Lung (tissue), 12 donors: Measurements from ENCODE around the gene NEUROD4. TPM values are rescaled to one million over a fixed set of nuclear protein-coding genes. Genes with fewer than 3 reads are reported as not detected.

Experiments
- ATAC-seq: fragments of 200-7000 bp; cut with Tn5 transposase; one replicate; pipeline ENCODE4 v1.9.1; 2020; ENCODE audit warnings: moderate number of reproducible peaks; ENCODE audit not compliant: insufficient read depth, low FRiP score
- DNase-seq, 3 donors: peaks; one replicate each; pipeline ENCODE4 v3.0.0-alpha.2; 2013 to 2017
- H3K27ac ChIP-seq, 2 donors: one replicate each; pipeline ENCODE4 v1.5.1; 2013; ENCODE audit warnings: mild to moderate bottlenecking in 2 of 2, moderate library complexity in 2 of 2, control low read depth in 1 of 2, inconsistent platforms in 1 of 2, low read depth in 1 of 2, low read length in 1 of 2
- H3K27me3 ChIP-seq, 3 donors: one replicate each; pipeline ENCODE4 v1.5.1; 2013; ENCODE audit warnings: low read length in 2 of 3; ENCODE audit not compliant: control insufficient read depth in 3 of 3, insufficient read depth in 3 of 3
- H3K36me3 ChIP-seq, 4 donors: one replicate each; pipeline ENCODE4 v1.5.1; 2013; ENCODE audit warnings: low read length in 4 of 4, mild to moderate bottlenecking in 1 of 4, moderate library complexity in 1 of 4; ENCODE audit not compliant: control insufficient read depth in 4 of 4, insufficient read depth in 4 of 4
- H3K4me1 ChIP-seq, 5 donors: one replicate each; pipeline ENCODE4 v1.5.1; 2013; ENCODE audit warnings: low read length in 5 of 5, mild to moderate bottlenecking in 2 of 5, moderate library complexity in 1 of 5; ENCODE audit not compliant: control insufficient read depth in 5 of 5, insufficient read depth in 5 of 5
- H3K4me3 ChIP-seq: one replicate; pipeline ENCODE4 v1.5.1; 2013; ENCODE audit warnings: mild to moderate bottlenecking, control low read depth, moderate library complexity
- H3K9ac ChIP-seq, 2 donors: one replicate each; pipeline ENCODE4 v1.5.1; 2013; ENCODE audit warnings: low read length in 2 of 2, control low read depth in 1 of 2; ENCODE audit not compliant: insufficient read depth in 1 of 2
- H3K9me3 ChIP-seq, 4 donors: one replicate each; pipeline ENCODE4 v1.5.1; 2013; ENCODE audit warnings: low read length in 3 of 4, mild to moderate bottlenecking in 1 of 4, moderate library complexity in 1 of 4; ENCODE audit not compliant: control insufficient read depth in 4 of 4, insufficient read depth in 3 of 4
- WGBS, 2 donors: extraction: QIAGEN DNeasy Blood & Tissue Kit; methylation state at CpG; one replicate each; pipeline ENCODE4 v1.1.7; 2013; 5-methylcytosine and 5-hydroxymethylcytosine counted together
- polyA plus RNA-seq, 2 donors: library from polyadenylated mRNA; stranded (reverse); fragments of 200-250 nt; gene quantifications; one replicate each; pipeline ENCODE4 v1.2.1, GENCODE V29; 2013
- total RNA-seq, 2 donors: library from RNA; depleted of rRNA in 1 of 2; stranded (reverse); fragments of >200 nt in 1 of 2; gene quantifications; one replicate each; pipeline ENCODE4 v1.2.1, GENCODE V29; 2014 to 2021
- TF ChIP-seq, protein P1 (sequence below): IDR thresholded peaks from 2 replicates; pipeline ENCODE4 v1.5.1; 2012; ENCODE audit warnings: mild to moderate bottlenecking; ENCODE audit errors: control extremely low read depth, extremely low read depth
- donor health status: control.
- donor health status: control.
- donor health status: Bipolar disorder and iron deficiency.
- donor health status: healthy.
- donor health status: DM: yes; HTN: yes; CAD: no.

Gene NEUROD4
- total and polyA plus RNA-seq, 4 donors = not detected

DNA sequence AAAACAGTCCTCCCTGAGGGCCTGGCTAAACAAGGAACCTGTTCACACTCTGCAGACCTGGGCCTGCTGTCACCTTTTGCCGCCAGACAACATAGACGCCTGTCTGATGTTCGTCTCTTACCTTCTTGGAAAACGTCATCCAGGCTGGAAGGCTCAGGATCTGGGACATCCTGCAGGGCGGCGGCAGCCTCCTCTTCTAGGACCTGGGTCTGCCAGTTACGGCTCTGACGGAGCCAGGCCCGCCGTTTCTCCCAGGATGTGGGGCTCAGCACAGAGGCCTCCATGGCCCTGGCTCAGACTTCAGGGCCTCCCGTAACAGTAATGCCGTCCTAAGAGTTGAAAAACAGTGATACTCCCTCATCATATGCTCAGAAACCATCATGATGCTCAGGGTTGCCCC, 45.5 kb upstream of the NEUROD4 start:
- DNase-seq (no peak), ATAC-seq (no peak)
- Histone ChIP-seq H3K27ac (no peak overlapping the region), H3K9me3 (no peaks in the 10 kb centered on the region), H3K9ac (no peak overlapping the region), H3K4me3 (no peak overlapping the region), H3K27me3 (no peaks in the 10 kb centered on the region), H3K4me1 (no peaks in the 10 kb centered on the region), H3K36me3 (no peaks in the 10 kb centered on the region)
- TF ChIP-seq, protein P1, sequence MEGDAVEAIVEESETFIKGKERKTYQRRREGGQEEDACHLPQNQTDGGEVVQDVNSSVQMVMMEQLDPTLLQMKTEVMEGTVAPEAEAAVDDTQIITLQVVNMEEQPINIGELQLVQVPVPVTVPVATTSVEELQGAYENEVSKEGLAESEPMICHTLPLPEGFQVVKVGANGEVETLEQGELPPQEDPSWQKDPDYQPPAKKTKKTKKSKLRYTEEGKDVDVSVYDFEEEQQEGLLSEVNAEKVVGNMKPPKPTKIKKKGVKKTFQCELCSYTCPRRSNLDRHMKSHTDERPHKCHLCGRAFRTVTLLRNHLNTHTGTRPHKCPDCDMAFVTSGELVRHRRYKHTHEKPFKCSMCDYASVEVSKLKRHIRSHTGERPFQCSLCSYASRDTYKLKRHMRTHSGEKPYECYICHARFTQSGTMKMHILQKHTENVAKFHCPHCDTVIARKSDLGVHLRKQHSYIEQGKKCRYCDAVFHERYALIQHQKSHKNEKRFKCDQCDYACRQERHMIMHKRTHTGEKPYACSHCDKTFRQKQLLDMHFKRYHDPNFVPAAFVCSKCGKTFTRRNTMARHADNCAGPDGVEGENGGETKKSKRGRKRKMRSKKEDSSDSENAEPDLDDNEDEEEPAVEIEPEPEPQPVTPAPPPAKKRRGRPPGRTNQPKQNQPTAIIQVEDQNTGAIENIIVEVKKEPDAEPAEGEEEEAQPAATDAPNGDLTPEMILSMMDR = no peak
- WGBS, 2 donors = 87 to 89% methylated on average over 12 of the region's 12 CpGs

DNA sequence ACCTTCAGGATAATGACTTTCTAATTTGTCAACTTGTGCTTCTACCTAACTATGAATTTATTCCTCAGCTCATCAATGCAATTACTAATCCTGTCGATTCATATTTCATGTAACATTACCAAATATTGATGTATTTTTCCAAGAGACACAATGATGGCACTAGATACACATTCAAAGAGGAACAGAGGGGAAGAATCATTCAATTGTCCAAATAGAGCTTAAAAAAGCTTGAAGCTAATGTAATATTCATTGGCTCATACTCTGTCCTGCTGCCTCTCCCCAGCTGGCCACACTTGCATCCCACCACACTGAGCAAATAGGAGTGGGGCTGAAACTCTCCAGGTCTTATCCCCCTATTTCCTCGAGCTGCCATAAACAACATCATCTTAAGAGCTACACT, 44.5 kb upstream of the NEUROD4 start:
- Histone ChIP-seq H3K27ac (no peak overlapping the region), H3K36me3 (no peaks in the 10 kb centered on the region), H3K9ac (no peak overlapping the region), H3K4me3 (no peak overlapping the region), H3K27me3 (no peaks in the 10 kb centered on the region), H3K4me1 (no peaks in the 10 kb centered on the region), H3K9me3 (no peaks in the 10 kb centered on the region)
- TF ChIP-seq, protein P1 = no peak
- no peak for DNase-seq
- ATAC-seq = no peak
- WGBS, 2 donors = 82 to 90% methylated on average over 2 of the region's 2 CpGs

DNA sequence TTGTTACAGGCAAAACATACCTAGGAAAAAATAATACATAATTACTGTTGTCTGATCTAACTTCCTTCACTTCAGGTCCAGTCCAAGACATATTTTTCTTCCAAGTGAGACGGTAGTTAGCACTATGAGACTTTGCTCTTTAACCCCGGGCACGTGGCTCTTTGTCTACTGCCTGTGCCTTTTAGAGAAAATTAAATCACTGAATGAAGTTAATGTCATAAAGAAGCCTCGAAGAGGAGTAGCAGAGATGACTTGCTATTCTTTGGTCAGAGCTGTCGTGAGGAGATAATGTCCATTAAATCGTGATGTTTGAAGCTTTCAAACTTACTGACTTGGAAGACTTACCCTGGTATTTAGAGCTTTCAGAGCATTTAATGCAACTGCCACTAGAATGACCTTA, 43.9 kb upstream of the NEUROD4 start:
- 57 to 58% methylated on average over 6 of the region's 6 CpGs for WGBS, 2 donors
- ATAC-seq = no peak
- no peak overlapping the region for H3K4me3 ChIP-seq

DNA sequence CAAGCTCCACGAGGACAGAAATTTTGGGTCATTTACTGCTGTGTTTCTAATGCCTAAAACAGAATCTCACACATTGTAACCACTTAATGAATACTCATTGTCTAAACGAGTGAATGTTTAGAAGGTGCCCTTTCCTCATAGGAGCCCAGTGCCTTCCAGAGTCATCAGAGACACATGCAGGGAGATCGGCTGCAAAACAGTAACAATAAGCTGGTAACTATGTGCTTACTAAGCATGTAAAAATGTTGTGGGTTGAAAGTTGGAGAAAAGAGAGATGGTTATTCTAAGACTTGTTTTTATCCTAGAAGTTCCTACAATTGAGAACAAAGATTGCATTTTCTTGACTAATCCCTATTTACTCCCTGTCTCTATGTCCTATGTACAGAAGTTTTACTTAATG, 42.6 kb upstream of the NEUROD4 start:
- Histone ChIP-seq H3K27ac (no peak overlapping the region), H3K4me3 (no peak overlapping the region), H3K9me3 (no peaks in the 10 kb centered on the region), H3K36me3 (no peaks in the 10 kb centered on the region), H3K9ac (no peak overlapping the region), H3K4me1 (no peaks in the 10 kb centered on the region), H3K27me3 (no peaks in the 10 kb centered on the region)
- TF ChIP-seq, protein P1 = no peak
- WGBS, 2 donors = 47 to 60% methylated on average over 3 of the region's 3 CpGs
- no peak for ATAC-seq
- no peak for DNase-seq

More for the DNA sequence above, 43.9 kb upstream of the NEUROD4 start:
- H3K4me1 ChIP-seq = no peaks in the 10 kb centered on the region
- no peaks in the 10 kb centered on the region for H3K27me3 ChIP-seq
- no peaks in the 10 kb centered on the region for H3K36me3 ChIP-seq
- no peak for DNase-seq
- TF ChIP-seq, protein P1 = no peak
- H3K9me3 ChIP-seq = no peaks in the 10 kb centered on the region
- H3K9ac ChIP-seq = no peak overlapping the region
- no peak overlapping the region for H3K27ac ChIP-seq
